Fibroblast of the conjunctiva (primary cell): ENCODE measurements around the gene FASLG.
"Not testable (repeated sequence)": the region's sequence is repeated elsewhere in the genome, so short reads cannot be mapped to it uniquely, and the experiment has no call there.

Experiments used
- DNase-seq: peaks from one replicate; pipeline ENCODE4 v3.0.0-alpha.2; 2010; ENCODE audit warnings: low read depth

The FASLG gene, protein sequence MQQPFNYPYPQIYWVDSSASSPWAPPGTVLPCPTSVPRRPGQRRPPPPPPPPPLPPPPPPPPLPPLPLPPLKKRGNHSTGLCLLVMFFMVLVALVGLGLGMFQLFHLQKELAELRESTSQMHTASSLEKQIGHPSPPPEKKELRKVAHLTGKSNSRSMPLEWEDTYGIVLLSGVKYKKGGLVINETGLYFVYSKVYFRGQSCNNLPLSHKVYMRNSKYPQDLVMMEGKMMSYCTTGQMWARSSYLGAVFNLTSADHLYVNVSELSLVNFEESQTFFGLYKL

DNA sequence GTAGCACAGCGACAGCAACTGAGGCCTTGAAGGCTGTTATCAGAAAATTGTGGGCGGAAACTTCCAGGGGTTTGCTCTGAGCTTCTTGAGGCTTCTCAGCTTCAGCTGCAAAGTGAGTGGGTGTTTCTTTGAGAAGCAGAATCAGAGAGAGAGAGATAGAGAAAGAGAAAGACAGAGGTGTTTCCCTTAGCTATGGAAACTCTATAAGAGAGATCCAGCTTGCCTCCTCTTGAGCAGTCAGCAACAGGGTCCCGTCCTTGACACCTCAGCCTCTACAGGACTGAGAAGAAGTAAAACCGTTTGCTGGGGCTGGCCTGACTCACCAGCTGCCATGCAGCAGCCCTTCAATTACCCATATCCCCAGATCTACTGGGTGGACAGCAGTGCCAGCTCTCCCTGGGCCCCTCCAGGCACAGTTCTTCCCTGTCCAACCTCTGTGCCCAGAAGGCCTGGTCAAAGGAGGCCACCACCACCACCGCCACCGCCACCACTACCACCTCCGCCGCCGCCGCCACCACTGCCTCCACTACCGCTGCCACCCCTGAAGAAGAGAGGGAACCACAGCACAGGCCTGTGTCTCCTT, at the start of gene FASLG:
TSS of gene FASLG (plus strand) at position 233 of the 583 bp plus-strand sequence. CDS start at position 332, 99 bp downstream.
- no peak for DNase-seq

DNA sequence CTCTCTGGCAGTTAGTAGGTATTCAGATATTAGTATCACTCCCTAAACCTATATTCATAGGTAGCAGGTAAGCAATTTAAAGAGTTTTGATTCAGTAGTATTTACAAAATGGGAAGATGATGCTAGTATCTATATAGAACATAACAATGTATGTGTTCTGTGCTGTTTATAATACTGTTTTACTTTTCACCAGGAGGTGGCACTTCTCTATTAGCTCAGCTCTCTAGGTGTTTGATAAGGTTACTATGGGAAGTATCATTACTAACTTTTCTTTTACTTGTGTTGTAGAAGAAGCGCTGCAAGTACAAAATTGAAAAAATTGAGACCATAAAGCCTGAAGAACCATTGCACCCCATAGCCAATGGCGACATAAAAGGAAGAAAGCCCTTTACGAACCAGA, 49.4 kb upstream of the FASLG start:
- DNase-seq = no peak

DNA sequence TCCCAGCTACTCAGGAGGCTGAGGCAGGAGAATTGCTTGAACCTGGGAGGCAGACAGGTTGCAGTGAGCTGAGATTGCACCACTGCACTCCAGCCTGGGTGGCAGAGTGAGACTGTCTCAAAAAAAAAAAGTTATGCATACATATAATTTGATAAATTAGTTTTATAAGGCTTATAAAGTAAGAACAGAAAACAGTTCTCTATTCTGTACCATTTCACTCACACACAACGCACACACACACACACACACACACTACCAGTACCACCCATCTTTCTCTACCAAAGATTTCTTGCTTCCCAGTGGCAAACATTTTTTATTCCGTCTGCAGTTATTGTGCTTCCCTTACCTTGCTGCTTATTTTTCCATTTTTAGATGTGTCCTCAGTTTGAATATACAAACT, 46.4 kb upstream of the FASLG start:
- no peak for DNase-seq

DNA sequence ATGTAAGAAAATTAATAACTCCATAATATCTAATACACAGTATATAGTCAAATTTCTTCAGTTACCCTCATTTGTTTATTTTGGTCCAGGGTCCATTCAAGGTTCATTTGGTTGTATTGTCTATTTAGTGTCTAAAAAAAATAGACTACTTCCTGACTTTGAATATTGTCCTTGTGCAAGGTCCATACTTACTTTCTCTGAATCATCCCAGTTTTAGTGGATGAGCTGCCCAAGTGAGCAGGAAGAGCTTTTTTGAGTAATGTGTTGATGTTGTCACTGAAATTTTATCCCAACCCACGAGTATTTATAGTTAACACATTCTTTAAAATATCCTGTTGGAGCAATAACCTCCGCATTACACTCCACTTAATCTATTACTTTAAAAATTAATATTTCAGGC, 45.6 kb upstream of the FASLG start:
- no peak for DNase-seq

DNA sequence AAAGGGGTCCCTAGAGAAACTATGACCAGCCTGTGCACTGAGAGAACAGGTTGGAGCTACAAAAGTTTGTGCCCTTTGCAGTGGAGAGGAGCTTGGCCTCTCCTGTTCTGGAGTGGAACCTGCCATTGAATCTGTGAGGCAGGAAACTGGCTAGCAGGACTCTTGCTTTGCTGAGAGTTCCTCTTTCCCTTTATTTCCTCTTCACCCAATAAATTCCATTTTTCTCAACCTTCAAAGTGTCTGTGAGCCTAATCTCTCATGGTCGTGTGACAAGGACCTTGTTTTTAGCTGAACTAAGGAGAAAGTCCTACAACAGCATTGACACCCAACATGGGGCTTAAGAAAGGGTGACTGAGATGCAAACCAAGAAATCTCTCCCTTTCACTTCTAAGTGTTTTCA, 42.7 kb upstream of the FASLG start:
- DNase-seq = no peak

DNA sequence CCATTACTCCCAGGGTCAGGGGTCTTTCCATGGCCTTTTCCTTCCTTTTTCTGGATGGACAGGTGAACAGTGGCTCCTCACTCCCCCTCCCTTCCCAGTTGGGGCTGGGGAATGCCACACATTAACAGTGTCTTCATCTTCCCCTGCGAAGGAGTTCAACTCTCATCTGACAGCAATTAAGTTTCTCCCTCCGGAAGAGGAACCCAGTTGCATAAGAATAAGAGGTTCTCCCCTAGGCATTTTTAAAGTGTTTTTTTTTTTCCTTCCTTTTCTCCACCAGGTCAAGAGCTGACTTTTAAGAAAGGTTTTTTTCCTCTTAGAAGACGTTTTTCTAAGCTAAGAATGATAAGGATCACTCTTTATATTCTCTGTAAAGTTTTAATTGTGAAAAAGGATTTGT, 42.3 kb upstream of the FASLG start:
- no peak for DNase-seq

DNA sequence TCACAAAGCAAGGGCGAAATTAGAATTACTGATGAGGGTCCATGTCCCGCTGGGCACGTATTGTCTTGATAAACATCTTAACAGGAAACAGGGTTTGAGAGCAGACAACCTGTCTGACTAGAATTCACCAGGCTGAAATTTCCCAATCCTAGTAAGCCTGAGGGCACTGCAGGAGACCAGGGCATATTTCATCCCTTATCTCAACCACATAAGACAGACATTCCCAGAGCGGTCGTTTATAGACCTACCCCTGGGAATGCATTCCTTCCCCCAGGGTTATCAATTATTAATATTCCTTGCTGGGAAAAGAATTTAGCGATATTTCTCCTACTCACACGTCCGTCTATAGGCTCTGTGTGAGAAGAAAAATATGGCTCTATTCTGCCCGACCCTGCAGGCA, 38.3 kb upstream of the FASLG start:
- not testable (repeated sequence) for DNase-seq

DNA sequence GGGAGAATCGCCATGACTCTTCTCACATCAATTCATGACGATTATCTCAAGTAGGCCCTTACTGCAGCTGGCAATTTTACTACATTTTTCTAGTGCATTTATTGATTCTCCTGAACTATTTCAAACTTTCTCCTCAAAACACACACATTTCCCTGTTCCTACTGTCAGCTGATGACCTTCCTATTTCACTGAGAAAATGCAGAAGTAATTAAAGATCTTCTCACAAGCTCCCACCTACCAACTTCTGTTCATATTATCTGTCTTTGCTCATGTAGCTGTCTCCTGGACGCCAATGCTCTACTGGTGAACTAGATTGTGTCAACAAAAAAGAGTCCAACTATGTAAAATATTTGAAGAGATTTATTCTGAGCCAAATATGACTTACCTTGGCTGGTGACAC, 36.4 kb upstream of the FASLG start:
- no peak for DNase-seq

DNA sequence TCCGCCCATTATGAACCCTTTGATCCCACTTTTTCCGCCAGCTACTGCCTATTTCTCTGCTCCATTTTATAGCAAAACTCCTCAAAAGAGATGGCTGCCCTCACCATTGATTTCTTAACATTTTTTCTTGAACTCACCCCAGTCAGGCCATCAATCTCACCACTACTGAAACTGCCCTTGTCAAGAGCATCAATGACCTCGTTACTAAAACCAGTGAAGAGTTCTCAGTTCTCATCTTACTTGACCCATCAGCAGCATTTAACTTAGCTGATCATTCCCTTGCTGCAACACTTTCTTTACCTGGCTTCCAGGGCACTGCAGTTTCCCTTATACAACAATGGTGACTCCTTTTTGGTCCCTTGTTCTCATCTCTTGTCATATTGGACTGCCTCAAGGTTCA, 35.2 kb upstream of the FASLG start:
- DNase-seq = no peak

DNA sequence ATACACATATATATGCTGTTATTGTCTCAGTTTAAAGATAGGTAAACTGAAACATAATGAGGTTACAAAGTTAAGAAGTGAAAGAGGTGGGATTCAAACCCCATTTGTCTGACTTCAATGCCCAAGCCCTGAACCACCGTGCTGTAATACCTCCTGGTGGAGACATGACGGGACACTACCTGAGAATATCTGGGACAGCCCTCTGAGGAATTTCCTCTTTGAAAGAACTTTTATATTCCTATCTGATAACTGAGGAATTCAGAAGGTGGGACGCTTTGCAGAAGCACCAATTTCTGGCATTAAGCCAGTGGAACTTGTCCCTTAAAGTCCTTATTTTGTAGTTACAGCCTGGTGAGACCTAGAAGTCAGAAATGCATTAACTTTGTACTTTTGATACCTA, 32.1 kb upstream of the FASLG start:
- DNase-seq = no peak

DNA sequence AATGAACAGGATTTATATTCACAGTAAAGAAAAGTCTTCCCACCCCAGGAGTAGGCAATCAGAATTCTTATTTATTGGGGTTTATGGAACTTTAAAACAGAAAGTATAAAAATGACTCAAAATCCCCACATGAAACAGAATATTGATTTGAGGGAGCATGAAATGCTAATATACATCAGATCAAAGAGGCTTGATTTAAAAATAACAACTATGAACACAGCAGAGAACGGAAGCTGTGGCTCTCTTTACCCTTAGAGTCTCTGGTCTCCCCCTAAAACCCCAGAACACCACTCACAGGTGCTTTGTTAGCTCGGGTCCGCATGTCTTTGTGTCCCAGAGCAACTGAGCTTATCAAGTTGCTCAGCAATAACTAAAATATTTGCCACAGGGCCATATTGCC, 31.2 kb upstream of the FASLG start:
- no peak for DNase-seq

DNA sequence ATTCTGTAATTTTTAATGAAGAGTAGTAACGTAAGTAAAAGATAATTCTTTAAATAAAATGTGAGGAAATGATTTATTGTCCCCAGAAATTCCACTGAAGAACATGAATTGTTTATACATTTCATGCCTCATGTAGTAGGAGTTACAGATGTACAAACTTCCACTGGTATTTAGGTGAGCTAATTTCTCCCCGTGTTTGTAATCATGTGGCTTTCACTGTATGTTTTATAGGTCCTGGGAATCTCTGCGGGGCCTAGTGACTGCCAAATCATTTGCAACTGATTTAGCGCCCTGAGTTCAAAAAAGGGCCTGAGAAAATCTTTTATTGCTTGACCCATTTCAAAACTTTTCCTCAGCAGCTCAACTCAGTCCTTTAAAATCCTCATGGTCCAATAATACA, 30.5 kb upstream of the FASLG start:
- DNase-seq = no peak

DNA sequence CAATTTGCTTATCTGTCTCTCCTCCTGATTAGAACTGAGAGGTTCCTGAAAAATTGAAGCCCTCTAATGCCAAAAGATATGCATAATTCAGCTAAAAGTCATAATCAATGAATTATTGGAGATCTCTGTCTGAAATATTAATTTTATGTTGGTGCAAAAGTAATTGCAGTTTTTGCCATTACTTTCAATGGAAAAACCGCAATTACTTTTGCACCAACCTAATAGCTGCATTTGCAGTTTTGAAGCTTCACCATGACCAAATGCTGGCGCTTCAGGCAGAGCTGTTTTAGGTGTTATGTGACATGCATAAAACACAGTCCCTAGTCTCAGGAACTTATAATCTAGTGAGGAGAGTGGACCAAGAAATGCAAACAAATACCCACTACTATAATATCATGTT, 29.7 kb upstream of the FASLG start:
- no peak for DNase-seq

DNA sequence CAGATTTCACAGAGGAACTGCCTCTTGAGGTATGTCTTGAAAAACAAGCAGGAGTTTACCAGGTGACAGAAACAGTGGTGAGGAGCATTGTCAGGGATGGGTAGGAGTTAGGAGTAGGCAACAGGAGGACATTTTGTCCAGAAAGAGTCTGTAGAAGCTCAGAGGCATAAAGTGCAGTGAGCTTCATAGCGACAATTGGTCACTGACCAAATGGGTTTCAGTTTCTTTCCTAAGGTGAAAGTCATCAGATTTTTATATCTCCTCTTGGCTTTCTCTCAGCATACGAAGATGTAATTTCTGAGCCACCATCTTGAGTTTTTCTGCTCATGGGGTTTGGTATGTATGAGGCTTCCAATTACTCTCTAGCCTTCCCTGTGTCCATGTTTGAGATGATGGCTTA, 29.3 kb upstream of the FASLG start:
- no peak for DNase-seq

DNA sequence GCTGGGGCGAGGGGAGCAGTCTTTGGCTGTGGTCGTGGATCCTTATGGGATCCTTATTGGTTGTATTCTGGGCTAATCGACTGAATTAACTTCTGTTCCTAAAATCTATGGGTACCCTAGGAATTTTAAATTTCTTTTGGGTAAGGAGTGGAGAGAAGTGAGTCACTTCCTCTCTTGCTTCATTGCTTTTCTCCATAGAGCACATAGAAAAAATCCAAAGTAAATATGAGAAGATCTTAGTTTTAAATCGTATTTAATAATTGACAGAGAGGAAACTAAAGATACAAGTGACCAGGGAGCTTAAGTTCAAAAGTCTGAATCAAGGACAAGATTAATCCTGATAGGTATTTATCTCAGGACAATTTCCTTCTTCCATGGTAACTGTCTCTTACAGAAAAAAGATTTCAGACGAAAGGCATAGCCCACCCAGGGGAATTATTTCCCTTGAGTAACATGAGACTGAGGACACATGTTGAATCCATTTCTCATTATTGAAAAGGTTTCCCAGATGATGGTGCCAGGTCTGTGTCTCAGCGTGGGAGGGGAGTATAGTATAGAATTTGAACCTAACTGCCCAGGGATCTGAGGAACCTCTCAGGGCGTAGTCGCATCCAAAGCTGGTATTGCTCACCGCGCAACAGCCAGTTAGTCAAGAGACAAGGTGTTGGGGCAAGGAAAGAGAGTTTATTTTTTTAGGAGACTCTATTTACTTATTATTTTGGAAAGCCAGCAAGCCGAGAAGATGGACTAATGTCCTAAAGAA, 28.7 kb upstream of the FASLG start:
- DNase-seq = no peak

DNA sequence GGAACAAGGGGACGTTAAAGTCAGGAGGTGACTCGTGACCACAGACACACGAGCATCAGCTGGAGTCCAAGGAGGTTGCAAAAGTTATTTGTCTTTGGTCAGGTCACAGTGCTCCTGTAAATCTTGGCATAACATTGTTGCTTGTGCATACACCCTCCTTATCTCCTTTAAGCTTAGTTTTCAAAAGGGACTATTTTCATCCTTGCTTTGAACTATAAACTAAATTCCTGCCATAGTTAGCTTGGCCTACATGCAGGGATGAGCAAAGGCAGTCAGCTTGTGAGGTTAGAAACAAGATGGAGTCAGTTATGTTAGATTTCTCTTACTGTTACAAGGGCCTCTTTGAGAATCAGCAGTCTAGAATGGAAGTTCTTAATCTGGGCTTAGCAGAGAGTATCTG, 28.0 kb upstream of the FASLG start:
- no peak for DNase-seq

DNA sequence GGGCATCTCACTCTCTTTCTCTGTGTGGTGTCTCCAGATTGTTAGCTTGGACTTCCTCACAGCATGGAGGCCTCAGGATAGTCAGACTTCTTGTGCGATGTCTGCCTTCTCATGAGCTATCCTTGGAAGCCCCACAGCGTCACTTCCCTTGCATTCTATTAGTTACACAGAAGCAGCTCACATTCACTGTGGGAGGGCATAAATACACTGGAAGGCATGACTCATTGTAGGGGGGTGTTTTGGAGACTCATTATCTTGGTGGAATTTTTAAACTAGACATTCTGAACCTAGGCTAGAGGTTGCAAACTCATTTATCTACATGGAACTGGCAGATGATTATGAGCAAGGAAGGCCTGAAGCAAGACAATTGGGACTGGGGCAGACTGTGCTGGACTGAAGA, 21.4 kb upstream of the FASLG start:
- peak; percentile 17 for DNase-seq

DNA sequence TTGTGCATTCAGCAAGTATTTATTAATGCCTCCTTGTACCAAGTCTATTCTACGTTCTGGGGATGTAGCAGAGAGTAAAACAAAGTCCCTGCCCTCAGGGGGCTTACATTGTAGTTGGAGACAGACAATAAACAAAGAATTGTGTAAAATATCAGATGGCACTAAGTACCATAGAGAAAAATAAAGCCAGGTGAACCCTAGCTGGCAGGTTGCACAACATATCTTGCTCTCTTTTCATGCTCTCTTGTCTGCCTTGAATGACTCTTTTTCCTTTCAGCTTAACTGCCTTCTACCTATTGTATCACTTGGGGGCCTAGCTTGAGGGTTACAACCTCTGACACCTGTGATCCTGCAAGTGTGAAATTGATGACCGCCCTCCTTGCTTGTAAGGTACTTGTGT, 20.7 kb upstream of the FASLG start:
- DNase-seq = no peak

DNA sequence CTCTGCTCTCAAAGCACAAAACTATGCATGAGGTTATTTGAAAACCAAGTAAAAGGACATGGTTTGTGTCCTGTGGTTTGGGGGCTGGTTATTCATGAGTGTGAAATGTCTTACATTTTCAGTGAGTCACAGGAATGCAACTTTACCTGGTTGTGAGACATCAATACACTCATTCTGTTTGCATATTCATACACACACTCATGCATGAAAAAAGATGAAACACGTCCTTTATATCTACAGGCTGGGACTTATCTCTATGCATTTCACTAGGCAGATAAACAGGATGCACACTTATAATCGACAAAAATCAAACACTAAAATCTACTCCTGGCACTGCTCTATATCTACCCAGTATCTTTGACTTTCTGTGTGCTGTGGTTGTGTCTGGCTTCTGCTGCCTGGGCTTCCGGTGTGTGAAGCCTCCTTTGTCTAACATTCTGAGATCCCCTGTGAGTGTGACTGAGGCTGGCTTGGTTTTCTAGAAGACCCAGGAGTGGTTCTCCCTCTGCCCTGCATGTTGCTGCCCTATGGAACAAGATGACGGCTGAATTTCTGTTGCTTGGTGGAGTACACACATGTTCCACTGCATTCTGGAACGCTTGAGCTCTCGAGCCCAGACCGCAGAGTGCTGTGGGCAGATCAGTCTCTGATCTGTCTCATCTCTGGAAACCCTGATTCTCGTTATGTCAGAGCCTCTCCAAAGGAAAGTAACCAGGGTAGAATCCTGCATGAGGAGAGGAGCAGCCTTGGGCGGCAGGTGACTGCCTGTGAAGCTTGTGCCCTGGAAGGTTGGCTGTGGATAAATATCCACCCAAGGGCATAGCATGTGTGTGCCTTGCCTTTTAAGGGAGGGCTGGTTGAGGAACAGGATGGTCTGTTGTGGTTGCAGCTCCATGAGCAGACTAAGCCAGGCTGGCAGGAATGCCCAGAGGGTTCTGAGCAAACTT, 19.7 kb upstream of the FASLG start:
- DNase-seq = peak; percentile 21

DNA sequence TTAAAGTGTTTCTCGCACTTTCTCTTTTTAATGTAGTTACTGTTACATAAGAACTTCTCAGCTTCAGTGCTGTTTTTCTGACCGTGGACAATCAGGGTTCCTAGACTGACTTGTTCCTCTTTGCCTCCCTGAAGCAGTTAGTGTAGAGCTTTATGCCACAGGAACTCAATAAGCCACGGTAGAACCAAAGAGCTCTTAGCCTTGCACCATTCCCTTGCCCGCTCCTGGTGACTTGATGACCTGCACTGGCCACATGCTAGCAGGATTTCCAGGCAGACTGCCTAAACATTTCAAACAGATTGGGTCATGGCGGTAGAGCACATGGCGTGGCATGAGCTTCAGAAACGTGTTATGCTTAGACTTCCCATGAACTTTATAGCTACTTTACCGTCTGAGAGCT, 18.8 kb upstream of the FASLG start:
- no peak for DNase-seq

DNA sequence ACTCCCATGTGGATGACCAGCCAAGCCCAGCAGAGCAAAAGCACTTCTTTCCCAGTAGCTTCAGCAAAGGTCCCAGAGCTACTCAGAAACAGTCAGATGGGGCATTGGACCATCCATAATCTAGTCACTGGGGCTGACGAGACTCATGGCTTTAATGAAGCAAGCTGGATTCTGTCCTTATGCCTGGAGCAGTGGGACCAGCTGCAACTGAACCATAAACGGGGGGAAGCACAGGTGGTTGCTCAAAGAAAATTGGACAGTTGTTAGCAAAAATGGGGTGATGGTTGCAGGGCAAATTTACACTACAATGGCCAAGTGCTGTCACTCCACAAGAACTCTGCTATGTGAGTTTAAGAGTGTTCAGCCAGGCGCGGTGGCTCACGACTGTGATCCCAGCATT, 17.4 kb upstream of the FASLG start:
- no peak for DNase-seq

DNA sequence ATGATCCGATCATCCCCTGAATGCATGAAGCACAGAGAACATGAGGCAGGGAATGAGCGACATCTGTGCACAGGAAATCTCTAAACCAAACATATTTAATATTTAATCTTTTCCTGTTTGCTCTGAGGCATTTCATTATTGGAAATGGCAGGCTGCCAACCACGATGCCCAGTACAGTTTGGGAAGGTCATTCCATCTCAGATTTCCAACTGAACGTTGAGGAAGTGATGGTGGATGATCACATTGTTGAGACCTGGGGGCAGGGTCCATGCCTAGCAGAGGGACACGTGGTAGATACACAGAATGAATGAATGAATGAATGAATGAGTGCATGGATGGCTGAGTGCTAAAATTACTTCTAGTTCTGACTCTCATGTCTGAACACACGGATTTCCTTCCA, 15.9 kb upstream of the FASLG start:
- DNase-seq = no peak
